Measurements from ENCODE around the gene SLC7A9. TPM values are rescaled to one million over a fixed set of nuclear protein-coding genes. Genes with fewer than 3 reads are reported as not detected.

The SLC7A9 gene
- total RNA-seq, 4 donors from 2014 or later = 0.33 to 0.78 (median 0.52) TPM; not detected in 1

DNA sequence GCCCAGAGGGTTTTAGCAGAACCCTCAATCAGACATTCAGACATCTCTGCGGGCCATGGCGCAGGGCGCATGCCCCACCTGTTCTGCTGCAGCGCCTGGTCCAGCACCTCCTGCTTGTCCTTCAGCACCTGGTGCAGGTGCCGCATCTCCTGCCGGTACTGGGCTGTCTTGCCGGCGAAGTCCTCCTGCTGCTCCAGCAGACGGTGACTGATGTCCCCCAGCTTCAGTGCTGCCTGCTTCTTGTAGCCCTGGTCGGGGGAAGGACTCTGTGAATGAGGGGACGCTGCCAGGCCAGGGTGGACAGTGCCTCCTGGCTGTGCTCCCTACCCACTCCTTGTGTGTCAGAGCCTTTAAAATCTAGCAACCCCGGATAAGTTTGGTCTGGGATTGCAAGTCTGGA is 12.2 kb upstream of the SLC7A9 start:
- H3K27ac ChIP-seq (replicated peaks in 1 of 4) = no peak overlapping the region
- no peak overlapping the region for H3K4me3 ChIP-seq
- intact Hi-C loops (cut with DNase I) = no loop called here
- H3K4me1 ChIP-seq = no peaks in the 10 kb centered on the region
- H3K27me3 ChIP-seq = no peaks in the 10 kb centered on the region
- TF ChIP-seq POLR2AphosphoS5 (IDR thresholded peaks at IDR 0.05) = no peak
- TF ChIP-seq, protein P1, sequence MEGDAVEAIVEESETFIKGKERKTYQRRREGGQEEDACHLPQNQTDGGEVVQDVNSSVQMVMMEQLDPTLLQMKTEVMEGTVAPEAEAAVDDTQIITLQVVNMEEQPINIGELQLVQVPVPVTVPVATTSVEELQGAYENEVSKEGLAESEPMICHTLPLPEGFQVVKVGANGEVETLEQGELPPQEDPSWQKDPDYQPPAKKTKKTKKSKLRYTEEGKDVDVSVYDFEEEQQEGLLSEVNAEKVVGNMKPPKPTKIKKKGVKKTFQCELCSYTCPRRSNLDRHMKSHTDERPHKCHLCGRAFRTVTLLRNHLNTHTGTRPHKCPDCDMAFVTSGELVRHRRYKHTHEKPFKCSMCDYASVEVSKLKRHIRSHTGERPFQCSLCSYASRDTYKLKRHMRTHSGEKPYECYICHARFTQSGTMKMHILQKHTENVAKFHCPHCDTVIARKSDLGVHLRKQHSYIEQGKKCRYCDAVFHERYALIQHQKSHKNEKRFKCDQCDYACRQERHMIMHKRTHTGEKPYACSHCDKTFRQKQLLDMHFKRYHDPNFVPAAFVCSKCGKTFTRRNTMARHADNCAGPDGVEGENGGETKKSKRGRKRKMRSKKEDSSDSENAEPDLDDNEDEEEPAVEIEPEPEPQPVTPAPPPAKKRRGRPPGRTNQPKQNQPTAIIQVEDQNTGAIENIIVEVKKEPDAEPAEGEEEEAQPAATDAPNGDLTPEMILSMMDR (IDR thresholded peaks at IDR 0.05) = no peak
- no peak for TF ChIP-seq POLR2A (IDR thresholded peaks at IDR 0.05; ENCODE audit: low read depth)
- TF ChIP-seq EP300 (IDR thresholded peaks at IDR 0.05) = no peak
- WGBS = 87% methylated on average over 11 of the region's 12 CpGs
- H3K36me3 ChIP-seq = peaks cover 19 to 59% (median 38%) of the 10 kb centered on the region in 4 donors
- no peaks in the 10 kb centered on the region for H3K9me3 ChIP-seq
- DNase-seq (ENCODE audit: extremely low spot score) = no peak

DNA sequence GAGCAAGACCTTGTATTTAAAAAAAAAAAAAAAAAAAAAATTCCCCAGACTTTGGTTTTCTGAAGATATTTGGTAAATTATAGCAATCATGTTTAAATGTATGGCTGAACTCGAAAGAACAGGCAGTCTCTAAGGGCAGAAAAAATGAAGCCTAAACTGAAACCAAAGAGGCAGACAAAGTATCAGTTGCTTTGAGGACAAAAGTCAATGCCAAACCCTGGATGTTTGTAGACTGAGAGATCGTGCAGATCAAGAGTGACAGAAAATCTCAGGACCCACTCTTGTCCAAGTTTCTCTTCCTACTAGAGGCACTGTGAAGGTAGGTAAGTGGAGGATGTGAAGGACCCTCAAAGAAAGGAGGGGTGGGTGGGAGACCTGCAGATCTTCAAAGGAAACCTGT is 11.1 kb upstream of the SLC7A9 start:
- no peaks in the 10 kb centered on the region for H3K4me1 ChIP-seq
- no peak for DNase-seq (ENCODE audit: extremely low spot score)
- H3K27me3 ChIP-seq = no peaks in the 10 kb centered on the region
- H3K27ac ChIP-seq (replicated peaks in 1 of 4) = no peak overlapping the region
- no peaks in the 10 kb centered on the region for H3K9me3 ChIP-seq
- WGBS = 88% methylated on average over 2 of the region's 2 CpGs
- H3K4me3 ChIP-seq = no peak overlapping the region
- TF ChIP-seq EP300 (IDR thresholded peaks at IDR 0.05) = no peak
- TF ChIP-seq POLR2AphosphoS5 (IDR thresholded peaks at IDR 0.05) = no peak
- no peak for TF ChIP-seq POLR2A (IDR thresholded peaks at IDR 0.05; ENCODE audit: low read depth)
- TF ChIP-seq, protein P1 (IDR thresholded peaks at IDR 0.05) = no peak
- peaks cover 19 to 56% (median 31%) of the 10 kb centered on the region in 4 donors for H3K36me3 ChIP-seq
- intact Hi-C loops (cut with DNase I) = no loop called here

DNA sequence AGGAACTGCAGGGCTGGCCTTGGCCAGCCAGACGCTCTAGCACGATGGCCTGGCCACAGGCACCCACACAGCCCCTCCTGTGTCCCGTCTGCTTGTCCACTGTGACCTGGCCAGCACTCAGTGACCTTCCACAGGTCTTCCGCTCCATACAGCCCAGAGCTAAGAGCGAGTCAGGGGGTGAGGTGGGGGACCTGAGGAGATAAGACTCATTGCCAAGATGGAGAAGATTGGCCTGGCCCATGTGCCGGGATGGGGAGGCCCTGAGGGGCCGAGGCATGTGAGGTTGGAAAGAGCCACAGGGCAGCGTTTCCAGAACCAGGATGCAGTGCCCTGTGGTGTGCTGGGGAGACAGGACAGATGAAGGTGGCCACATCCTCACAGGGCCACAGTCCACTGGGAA is 10.2 kb upstream of the SLC7A9 start:
- DNase-seq (ENCODE audit: extremely low spot score) = no peak
- WGBS = 95% methylated on average over 7 of the region's 8 CpGs
- no peak overlapping the region for H3K4me3 ChIP-seq
- H3K36me3 ChIP-seq = peaks cover 19 to 58% (median 31%) of the 10 kb centered on the region in 4 donors
- H3K27ac ChIP-seq (replicated peaks in 1 of 4) = no peak overlapping the region
- no peak for TF ChIP-seq EP300 (IDR thresholded peaks at IDR 0.05)
- TF ChIP-seq POLR2A (IDR thresholded peaks at IDR 0.05; ENCODE audit: low read depth) = no peak
- TF ChIP-seq POLR2AphosphoS5 (IDR thresholded peaks at IDR 0.05) = no peak
- TF ChIP-seq, protein P1 (IDR thresholded peaks at IDR 0.05) = no peak
- intact Hi-C loops (cut with DNase I) = no loop called here
- H3K9me3 ChIP-seq = no peaks in the 10 kb centered on the region
- H3K27me3 ChIP-seq = no peaks in the 10 kb centered on the region
- H3K4me1 ChIP-seq = no peaks in the 10 kb centered on the region

DNA sequence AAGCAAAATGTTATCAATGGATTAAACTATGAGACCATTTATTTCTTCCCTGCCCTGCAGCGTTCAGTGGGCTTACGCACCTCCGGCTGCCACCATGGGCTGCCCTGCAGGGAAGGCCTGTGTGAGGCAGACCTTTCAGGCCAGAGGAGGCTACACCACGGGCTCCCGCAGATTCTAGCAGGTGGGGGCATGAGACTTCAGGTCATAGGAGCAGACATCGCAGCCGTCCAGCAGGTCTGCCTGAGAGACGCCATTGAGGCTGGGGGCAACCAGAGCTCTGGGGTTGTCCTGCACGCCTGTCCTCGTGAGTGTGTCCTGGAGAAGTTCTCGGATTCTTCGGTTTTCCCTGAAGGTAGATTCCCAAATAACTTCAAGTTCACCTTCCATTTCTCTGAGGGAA is 9.4 kb upstream of the SLC7A9 start:
- peaks cover 19 to 58% (median 31%) of the 10 kb centered on the region in 4 donors for H3K36me3 ChIP-seq
- H3K27ac ChIP-seq (replicated peaks in 1 of 4) = no peak overlapping the region
- no peak for DNase-seq (ENCODE audit: extremely low spot score)
- intact Hi-C loops (cut with DNase I) = no loop called here
- no peak for TF ChIP-seq POLR2A (IDR thresholded peaks at IDR 0.05; ENCODE audit: low read depth)
- TF ChIP-seq, protein P1 (IDR thresholded peaks at IDR 0.05) = no peak
- no peak for TF ChIP-seq EP300 (IDR thresholded peaks at IDR 0.05)
- TF ChIP-seq POLR2AphosphoS5 (IDR thresholded peaks at IDR 0.05) = no peak
- H3K9me3 ChIP-seq = no peaks in the 10 kb centered on the region
- H3K27me3 ChIP-seq = no peaks in the 10 kb centered on the region
- 94% methylated on average over 12 of the region's 12 CpGs for WGBS
- no peaks in the 10 kb centered on the region for H3K4me1 ChIP-seq
- H3K4me3 ChIP-seq = no peak overlapping the region

All from esophagus muscularis mucosa (tissue), 4 donors.